Parathyroid adenoma (tissue), 2 donors: Measurements from ENCODE around the gene LAMA3.

Experiments
- H2AFZ ChIP-seq: fragments of 300-600 bp; sonication (generic); one replicate; pipeline ENCODE4 v1.7.0; 2017; ENCODE audit warnings: antibody characterized with exemption, mild to moderate bottlenecking
- H3K27ac ChIP-seq: fragments of 300-600 bp; sonication (generic); one replicate; pipeline ENCODE4 v1.7.0; 2017
- H3K27me3 ChIP-seq: fragments of 300-600 bp; sonication (generic); one replicate; pipeline ENCODE4 v1.7.0; 2017; ENCODE audit warnings: low read length; ENCODE audit not compliant: control insufficient read depth, insufficient read depth
- H3K36me3 ChIP-seq: fragments of 300-600 bp; sonication (generic); one replicate; pipeline ENCODE4 v1.7.0; 2017; ENCODE audit warnings: low read length; ENCODE audit not compliant: control insufficient read depth, insufficient read depth
- H3K4me1 ChIP-seq: fragments of 300-600 bp; sonication (generic); one replicate; pipeline ENCODE4 v1.7.0; 2017; ENCODE audit warnings: control low read depth
- H3K4me2 ChIP-seq: fragments of 300-600 bp; sonication (generic); one replicate; pipeline ENCODE4 v1.7.0; 2017; ENCODE audit warnings: low read length
- H3K4me3 ChIP-seq: fragments of 300-600 bp; sonication (generic); one replicate; pipeline ENCODE4 v1.7.0; 2017; ENCODE audit warnings: low read depth, low read length
- H3K79me2 ChIP-seq: fragments of 300-600 bp; sonication (generic); one replicate; pipeline ENCODE4 v1.7.0; 2017; ENCODE audit warnings: control low read depth
- H3K9ac ChIP-seq: fragments of 300-600 bp; sonication (generic); one replicate; pipeline ENCODE4 v1.7.0; 2017; ENCODE audit warnings: mild to moderate bottlenecking
- H3K9me3 ChIP-seq: fragments of 300-600 bp; sonication (generic); one replicate; pipeline ENCODE4 v1.7.0; 2017; ENCODE audit warnings: low read length; ENCODE audit not compliant: control insufficient read depth
- CTCF ChIP-seq: fragments of 300-600 bp; sonication (generic); IDR thresholded peaks from one replicate; pipeline ENCODE4 v1.7.0; 2017; ENCODE audit warnings: antibody characterized with exemption, mild to moderate bottlenecking
- donor health status: primary hyperparathyroidism.

Gene LAMA3

GRCh38 chr18:23971097-23971440 lies 281.8 kb downstream of the LAMA3 start:
- H3K9me3 ChIP-seq, result no peaks in the 10 kb centered on the region
- H3K9ac ChIP-seq, result no peak overlapping the region
- no peak overlapping the region for H2AFZ ChIP-seq
- H3K27me3 ChIP-seq, result no peaks in the 10 kb centered on the region
- TF ChIP-seq CTCF, result no peak
- no peak overlapping the region for H3K4me2 ChIP-seq
- H3K4me3 ChIP-seq, result no peak overlapping the region
- H3K36me3 ChIP-seq, result no peaks in the 10 kb centered on the region
- no peak overlapping the region for H3K27ac ChIP-seq
- no peaks in the 10 kb centered on the region for H3K4me1 ChIP-seq
- no peaks in the 10 kb centered on the region for H3K79me2 ChIP-seq

GRCh38 chr18:23971666-23972230 lies 282.5 kb downstream of the LAMA3 start:
- H3K79me2 ChIP-seq, result no peaks in the 10 kb centered on the region
- H3K4me2 ChIP-seq, result no peak overlapping the region
- no peak overlapping the region for H3K9ac ChIP-seq
- H2AFZ ChIP-seq, result no peak overlapping the region
- no peak for TF ChIP-seq CTCF
- no peaks in the 10 kb centered on the region for H3K4me1 ChIP-seq
- H3K9me3 ChIP-seq, result no peaks in the 10 kb centered on the region
- H3K4me3 ChIP-seq, result no peak overlapping the region
- H3K36me3 ChIP-seq, result no peaks in the 10 kb centered on the region
- no peaks in the 10 kb centered on the region for H3K27me3 ChIP-seq
- no peak overlapping the region for H3K27ac ChIP-seq

DNA sequence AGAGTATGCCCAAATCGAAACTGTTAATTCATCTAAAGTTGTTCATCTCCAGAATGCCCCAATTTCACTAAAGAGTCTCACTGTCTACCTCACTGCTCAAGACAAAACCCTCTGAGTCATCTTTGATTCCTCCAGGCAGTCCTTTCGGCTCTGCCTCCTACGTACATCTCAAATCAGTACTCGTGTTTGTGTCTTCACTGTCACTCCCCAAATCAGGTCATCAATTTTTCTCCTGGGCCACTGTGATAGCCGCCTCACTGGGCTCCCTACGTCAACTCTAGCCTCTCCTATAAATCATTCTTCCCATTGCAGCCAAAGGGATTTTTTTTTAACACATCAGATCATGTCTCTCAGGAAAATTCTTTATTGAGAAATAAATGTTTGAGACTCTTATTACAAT lies 283.2 kb downstream of the LAMA3 start:
- Histone ChIP-seq H3K79me2 (no peaks in the 10 kb centered on the region), H2AFZ (no peak overlapping the region), H3K9ac (no peak overlapping the region), H3K27me3 (no peaks in the 10 kb centered on the region), H3K4me1 (no peaks in the 10 kb centered on the region), H3K9me3 (no peaks in the 10 kb centered on the region), H3K4me2 (no peak overlapping the region), H3K27ac (no peak overlapping the region), H3K36me3 (no peaks in the 10 kb centered on the region), H3K4me3 (no peak overlapping the region)
- no peak for TF ChIP-seq CTCF

DNA sequence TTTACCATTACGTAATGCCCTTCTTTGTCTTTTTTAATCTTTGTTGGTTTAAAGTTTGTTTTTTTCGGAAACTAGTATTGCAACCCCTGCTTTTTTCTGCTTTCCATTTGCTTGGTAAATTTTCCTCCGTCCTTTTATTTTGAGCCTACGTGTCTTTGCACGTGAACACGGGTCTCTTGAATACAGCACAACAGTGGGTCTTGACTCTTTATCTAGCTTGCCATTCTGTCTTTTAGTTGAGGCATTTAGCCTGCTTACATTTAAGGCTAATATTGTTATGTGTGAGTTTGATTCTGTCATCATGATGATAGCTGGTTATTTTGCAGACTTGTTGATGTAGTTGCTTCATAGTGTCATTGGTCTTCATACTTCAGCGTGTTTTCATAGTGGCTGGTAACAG lies 287.9 kb downstream of the LAMA3 start:
- Histone ChIP-seq H3K9me3 (no peaks in the 10 kb centered on the region), H2AFZ (no peak overlapping the region), H3K79me2 (no peaks in the 10 kb centered on the region), H3K36me3 (no peaks in the 10 kb centered on the region), H3K9ac (no peak overlapping the region), H3K4me3 (no peak overlapping the region), H3K27me3 (no peaks in the 10 kb centered on the region), H3K4me1 (no peaks in the 10 kb centered on the region), H3K27ac (no peak overlapping the region), H3K4me2 (no peak overlapping the region)
- no peak for TF ChIP-seq CTCF

GRCh38 chr18:23977719-23978483 lies 288.6 kb downstream of the LAMA3 start:
- H3K4me1 ChIP-seq, result no peaks in the 10 kb centered on the region
- H3K9me3 ChIP-seq, result no peaks in the 10 kb centered on the region
- H3K27me3 ChIP-seq, result no peaks in the 10 kb centered on the region
- H3K4me3 ChIP-seq, result no peak overlapping the region
- no peak for TF ChIP-seq CTCF
- H3K9ac ChIP-seq, result no peak overlapping the region
- H3K4me2 ChIP-seq, result no peak overlapping the region
- H2AFZ ChIP-seq, result no peak overlapping the region
- no peaks in the 10 kb centered on the region for H3K79me2 ChIP-seq
- H3K36me3 ChIP-seq, result no peaks in the 10 kb centered on the region
- no peak overlapping the region for H3K27ac ChIP-seq
